ENCODE results near the gene VPS51.
"Not testable (repeated sequence)": the region's sequence is repeated elsewhere in the genome, so short reads cannot be mapped to it uniquely, and the experiment has no call there.

Gene VPS51

GRCh38 chr11:65108469-65109123 is 12.6 kb downstream of the VPS51 start:
- DNase-seq = no peak

GRCh38 chr11:65109231-65110198 is 13.5 kb downstream of the VPS51 start:
- DNase-seq = no peak

- DNase-seq = peak; percentile 99
These were observed 14.4 kb downstream of the VPS51 start for GRCh38 chr11:65110354-65110861.

GRCh38 chr11:65111159-65111743 is 15.2 kb downstream of the VPS51 start:
- no peak for DNase-seq

GRCh38 chr11:65111744-65112545 is 15.9 kb downstream of the VPS51 start, which contains the start of gene TM7SF2:
Gene TM7SF2, plus strand, starts transcription at chr11:65111872. Its CDS starts 144 bp downstream, at chr11:65112016.
- peak; percentile 93 for DNase-seq

- peak; percentile 76 for DNase-seq
These were observed 16.7 kb downstream of the VPS51 start for GRCh38 chr11:65112546-65113360.

- no peak for DNase-seq
These were observed 17.3 kb downstream of the VPS51 start for GRCh38 chr11:65113361-65113756.

- no peak for DNase-seq
These were observed 17.8 kb downstream of the VPS51 start for GRCh38 chr11:65113839-65114238.

- DNase-seq = no peak
These were observed 18.6 kb downstream of the VPS51 start for GRCh38 chr11:65114538-65115171.

GRCh38 chr11:65115361-65116082 is 19.5 kb downstream of the VPS51 start:
- DNase-seq = no peak

- peak; percentile 44 for DNase-seq
These were observed 20.6 kb downstream of the VPS51 start for GRCh38 chr11:65116370-65117205.

GRCh38 chr11:65117206-65118096 is 21.4 kb downstream of the VPS51 start, which contains the start of gene ZNHIT2:
Gene ZNHIT2, minus strand, starts transcription at chr11:65117701. Its CDS starts 48 bp downstream, at chr11:65117653.
- DNase-seq = peak; percentile 99

GRCh38 chr11:65118097-65118837 is 22.3 kb downstream of the VPS51 start:
- DNase-seq = no peak

GRCh38 chr11:65118891-65119669 is 23.1 kb downstream of the VPS51 start:
- not testable (repeated sequence) for DNase-seq

GRCh38 chr11:65119670-65119995 is 23.6 kb downstream of the VPS51 start:
- DNase-seq = no peak

- no peak for DNase-seq
These were observed 24.8 kb downstream of the VPS51 start for GRCh38 chr11:65120831-65121230.

GRCh38 chr11:65121447-65121864 is 25.4 kb downstream of the VPS51 start:
- no peak for DNase-seq
